HCT116 (cell line): ENCODE data around the gene CALD1.

Experiments used
- CTCF ChIP-seq, 3 experiments: fragments of 200-600 bp in 1 of 3; sonication (generic) in 1 of 3; IDR thresholded peaks in 2 of 3; conservative IDR thresholded peaks in 1 of 3; 2 replicates each; pipeline ENCODE4 v1.5.1; 2012 to 2017; ENCODE audit warnings: low read depth in 2 of 3, low read length in 2 of 3, antibody characterized with exemption in 1 of 3, borderline replicate concordance in 1 of 3, control low read depth in 1 of 3, mild to moderate bottlenecking in 1 of 3, mixed read lengths in 1 of 3, mixed run types in 1 of 3, moderate library complexity in 1 of 3; ENCODE audit not compliant: insufficient read depth in 1 of 3
- ELF1 ChIP-seq: IDR thresholded peaks from 2 replicates; pipeline ENCODE4 v1.6.1; 2012; ENCODE audit warnings: low read depth, borderline replicate concordance
- EZH2 ChIP-seq: fragments of 200-600 bp; sonication (generic); IDR thresholded peaks from 2 replicates; pipeline ENCODE4 v1.6.1; 2017; ENCODE audit warnings: antibody characterized with exemption, mixed run types
- EZH2phosphoT487 ChIP-seq: fragments of 200-600 bp; IDR thresholded peaks from 2 replicates; pipeline ENCODE4 v1.6.1; 2018; ENCODE audit warnings: antibody characterized with exemption, borderline replicate concordance
- JUND ChIP-seq: IDR thresholded peaks from 2 replicates; pipeline ENCODE4 v1.6.1; 2012
- POLR2A ChIP-seq: IDR thresholded peaks from 2 replicates; pipeline ENCODE4 v1.7.0; 2011; ENCODE audit warnings: borderline replicate concordance; ENCODE audit not compliant: insufficient read depth, insufficient read length; ENCODE audit errors: extremely low read depth
- POLR2AphosphoS5 ChIP-seq: IDR thresholded peaks from 2 replicates; pipeline ENCODE4 v1.6.1; 2011; ENCODE audit warnings: mild to moderate bottlenecking, low read depth, low read length, moderate library complexity
- RAD21 ChIP-seq: IDR thresholded peaks from 2 replicates; pipeline ENCODE4 v1.6.1; 2012; ENCODE audit warnings: low read depth, mild to moderate bottlenecking
- SP1 ChIP-seq: IDR thresholded peaks from 2 replicates; pipeline ENCODE4 v1.6.1; 2012; ENCODE audit warnings: low read depth
- SRF ChIP-seq: IDR thresholded peaks from 2 replicates; pipeline ENCODE4 v1.6.1; 2012; ENCODE audit warnings: low read depth
- TCF7L2 ChIP-seq: IDR thresholded peaks from 2 replicates; pipeline ENCODE4 v1.7.0; 2011; ENCODE audit warnings: borderline replicate concordance, inconsistent platforms; ENCODE audit not compliant: insufficient read depth, insufficient read length; ENCODE audit errors: extremely low read depth
- YY1 ChIP-seq: IDR thresholded peaks from 2 replicates; pipeline ENCODE4 v1.6.1; 2011; ENCODE audit warnings: low read length, low read depth, moderate library complexity, mild to moderate bottlenecking; ENCODE audit not compliant: insufficient replicate concordance; ENCODE audit errors: extremely low read depth
- TF ChIP-seq, protein P1 (sequence below): IDR thresholded peaks from 2 replicates; pipeline ENCODE4 v1.6.1; 2012
- TF ChIP-seq, protein P2 (sequence below): IDR thresholded peaks from 2 replicates; pipeline ENCODE4 v1.6.1; 2012; ENCODE audit warnings: low read depth

GRCh38 chr7:134766779-134767519 is 12.5 kb upstream of the CALD1 start:
- no peak for TF ChIP-seq CTCF (IDR thresholded peaks at IDR 0.05 in 2 of 3, conservative IDR thresholded peaks at IDR 0.05 in 1 of 3; ENCODE audit: borderline replicate concordance in 1 of 3, insufficient read depth in 1 of 3, low read depth in 2 of 3, low read length in 2 of 3)
- TF ChIP-seq RAD21 = no peak
- TF ChIP-seq, protein P1, sequence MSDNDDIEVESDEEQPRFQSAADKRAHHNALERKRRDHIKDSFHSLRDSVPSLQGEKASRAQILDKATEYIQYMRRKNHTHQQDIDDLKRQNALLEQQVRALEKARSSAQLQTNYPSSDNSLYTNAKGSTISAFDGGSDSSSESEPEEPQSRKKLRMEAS = no peak
- no peak for TF ChIP-seq SP1
- no peak for TF ChIP-seq EZH2
- TF ChIP-seq POLR2A = no peak
- TF ChIP-seq, protein P2, sequence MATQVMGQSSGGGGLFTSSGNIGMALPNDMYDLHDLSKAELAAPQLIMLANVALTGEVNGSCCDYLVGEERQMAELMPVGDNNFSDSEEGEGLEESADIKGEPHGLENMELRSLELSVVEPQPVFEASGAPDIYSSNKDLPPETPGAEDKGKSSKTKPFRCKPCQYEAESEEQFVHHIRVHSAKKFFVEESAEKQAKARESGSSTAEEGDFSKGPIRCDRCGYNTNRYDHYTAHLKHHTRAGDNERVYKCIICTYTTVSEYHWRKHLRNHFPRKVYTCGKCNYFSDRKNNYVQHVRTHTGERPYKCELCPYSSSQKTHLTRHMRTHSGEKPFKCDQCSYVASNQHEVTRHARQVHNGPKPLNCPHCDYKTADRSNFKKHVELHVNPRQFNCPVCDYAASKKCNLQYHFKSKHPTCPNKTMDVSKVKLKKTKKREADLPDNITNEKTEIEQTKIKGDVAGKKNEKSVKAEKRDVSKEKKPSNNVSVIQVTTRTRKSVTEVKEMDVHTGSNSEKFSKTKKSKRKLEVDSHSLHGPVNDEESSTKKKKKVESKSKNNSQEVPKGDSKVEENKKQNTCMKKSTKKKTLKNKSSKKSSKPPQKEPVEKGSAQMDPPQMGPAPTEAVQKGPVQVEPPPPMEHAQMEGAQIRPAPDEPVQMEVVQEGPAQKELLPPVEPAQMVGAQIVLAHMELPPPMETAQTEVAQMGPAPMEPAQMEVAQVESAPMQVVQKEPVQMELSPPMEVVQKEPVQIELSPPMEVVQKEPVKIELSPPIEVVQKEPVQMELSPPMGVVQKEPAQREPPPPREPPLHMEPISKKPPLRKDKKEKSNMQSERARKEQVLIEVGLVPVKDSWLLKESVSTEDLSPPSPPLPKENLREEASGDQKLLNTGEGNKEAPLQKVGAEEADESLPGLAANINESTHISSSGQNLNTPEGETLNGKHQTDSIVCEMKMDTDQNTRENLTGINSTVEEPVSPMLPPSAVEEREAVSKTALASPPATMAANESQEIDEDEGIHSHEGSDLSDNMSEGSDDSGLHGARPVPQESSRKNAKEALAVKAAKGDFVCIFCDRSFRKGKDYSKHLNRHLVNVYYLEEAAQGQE = no peak
- TF ChIP-seq POLR2AphosphoS5 = no peak
- TF ChIP-seq TCF7L2 = no peak
- TF ChIP-seq EZH2phosphoT487 = no peak
- no peak for TF ChIP-seq SRF
- TF ChIP-seq YY1 = no peak
- no peak for TF ChIP-seq ELF1
- no peak for TF ChIP-seq JUND
